ENCODE results near the gene CBL.
"Not testable (repeated sequence)": the region's sequence is repeated elsewhere in the genome, so short reads cannot be mapped to it uniquely, and the experiment has no call there.

Gene CBL

DNA sequence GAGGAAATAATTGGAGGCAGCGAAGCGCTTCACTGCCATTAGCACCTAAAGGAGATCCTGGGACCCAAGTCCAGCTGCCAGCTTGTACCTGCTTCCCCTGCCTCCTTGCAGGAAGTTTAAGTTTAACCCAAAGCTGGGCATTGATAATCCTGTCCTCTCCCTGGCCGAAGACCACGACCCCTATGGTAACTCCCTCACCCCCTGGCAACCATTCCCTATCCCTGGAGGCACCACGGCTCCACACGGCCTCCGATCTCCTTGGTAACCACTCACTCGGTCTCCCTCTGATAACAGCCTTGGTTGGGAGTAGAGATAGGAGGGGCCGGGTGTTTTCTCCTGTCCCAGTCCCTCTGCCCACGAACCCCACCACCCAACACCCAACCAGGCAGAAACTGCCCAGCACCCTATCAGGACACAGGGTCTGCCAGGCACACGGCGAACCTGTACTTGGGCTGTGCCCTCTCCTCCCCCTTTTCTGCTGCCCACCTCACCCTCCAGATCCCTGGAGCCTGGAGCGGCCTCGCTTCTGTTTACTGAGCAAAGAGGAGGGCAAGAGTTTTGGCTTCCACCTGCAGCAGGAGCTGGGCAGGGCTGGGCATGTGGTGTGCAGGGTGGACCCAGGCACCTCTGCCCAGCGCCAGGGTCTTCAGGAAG, 20.0 kb upstream of the CBL start:
- no peak for DNase-seq

DNA sequence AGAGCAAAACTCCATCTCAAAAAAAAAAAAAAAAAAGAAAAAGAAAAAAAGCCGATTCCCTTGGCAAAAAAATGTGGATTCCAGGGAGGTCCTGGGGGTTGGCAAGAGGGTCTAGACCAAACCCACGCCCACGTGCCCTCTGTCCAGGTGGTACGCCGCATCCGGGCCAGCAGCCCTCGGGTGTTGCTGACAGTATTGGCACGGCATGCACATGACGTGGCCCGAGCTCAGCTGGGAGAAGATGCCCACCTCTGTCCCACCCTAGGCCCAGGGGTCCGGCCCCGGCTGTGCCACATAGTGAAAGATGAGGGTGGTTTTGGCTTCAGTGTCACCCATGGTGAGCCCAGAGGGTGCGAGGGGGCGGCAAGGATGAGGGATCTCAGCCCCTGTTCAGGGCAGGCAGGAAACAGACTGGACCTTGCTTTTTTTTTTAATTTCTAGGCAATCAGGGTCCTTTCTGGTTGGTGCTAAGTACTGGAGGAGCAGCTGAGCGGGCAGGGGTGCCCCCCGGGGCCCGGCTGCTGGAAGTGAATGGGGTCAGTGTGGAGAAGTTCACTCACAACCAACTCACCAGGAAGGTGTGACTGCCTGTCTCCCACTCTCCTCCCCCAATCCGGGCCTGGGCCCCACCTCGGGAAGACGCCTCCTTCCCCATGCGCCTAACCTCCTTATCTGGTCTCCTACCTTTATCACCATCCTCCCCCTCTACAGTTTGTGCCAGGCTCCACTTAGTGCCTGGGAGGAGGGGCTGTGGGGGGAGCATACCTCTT, 18.8 kb upstream of the CBL start:
- DNase-seq: no peak

DNA sequence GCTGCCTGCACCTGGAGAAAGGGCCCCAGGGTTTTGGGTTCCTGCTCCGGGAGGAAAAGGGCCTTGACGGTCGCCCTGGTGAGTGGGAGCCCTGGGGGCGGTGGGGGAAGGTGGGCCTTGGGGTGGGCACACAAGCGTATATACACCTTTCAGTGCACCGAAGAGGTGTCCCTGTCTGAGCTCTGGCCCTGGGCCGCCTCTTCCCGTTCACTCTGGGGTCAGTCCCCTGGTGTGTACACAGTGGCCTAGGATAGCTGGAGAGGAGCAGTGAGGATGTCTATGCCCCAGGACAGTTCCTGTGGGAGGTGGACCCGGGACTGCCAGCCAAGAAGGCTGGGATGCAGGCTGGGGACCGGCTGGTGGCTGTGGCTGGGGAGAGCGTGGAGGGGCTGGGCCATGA, 18.1 kb upstream of the CBL start:
- no peak for DNase-seq

DNA sequence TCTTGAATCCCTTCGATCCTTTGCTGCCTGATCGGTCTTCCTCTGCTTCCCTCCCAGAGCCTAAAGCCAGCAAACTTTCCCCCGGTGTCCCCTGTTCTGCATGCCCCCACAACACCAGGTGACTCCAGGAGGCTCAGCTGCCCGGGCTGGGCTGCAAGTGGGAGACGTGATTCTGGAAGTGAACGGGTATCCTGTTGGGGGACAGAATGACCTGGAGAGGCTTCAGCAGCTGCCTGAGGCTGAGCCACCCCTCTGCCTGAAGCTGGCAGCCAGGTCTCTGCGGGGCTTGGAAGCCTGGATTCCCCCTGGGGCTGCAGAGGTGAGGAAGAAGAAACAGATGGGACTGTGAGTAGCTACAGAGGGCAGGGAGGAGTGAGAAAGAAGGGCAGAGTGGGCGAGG, 17.3 kb upstream of the CBL start:
- no peak for DNase-seq

DNA sequence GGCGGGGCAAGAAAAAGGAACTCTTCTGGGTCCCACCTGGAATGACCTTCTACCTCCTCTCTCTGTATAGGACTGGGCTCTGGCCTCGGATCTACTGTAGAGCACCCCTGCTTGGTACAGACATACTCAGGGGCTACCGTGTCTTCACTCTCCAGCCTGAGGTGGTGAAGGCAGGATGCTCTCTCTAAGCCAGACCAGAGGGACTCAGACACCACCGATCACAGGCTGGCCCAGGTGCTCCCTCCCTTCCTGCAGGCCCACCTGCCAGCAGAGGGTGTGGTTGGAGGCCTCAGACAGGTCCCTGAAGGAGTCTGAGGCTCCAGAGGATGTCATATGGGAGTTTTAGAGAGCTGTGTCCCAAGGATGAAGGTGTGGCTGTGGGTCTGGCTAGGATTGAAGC, 16.7 kb upstream of the CBL start:
- DNase-seq: no peak

DNA sequence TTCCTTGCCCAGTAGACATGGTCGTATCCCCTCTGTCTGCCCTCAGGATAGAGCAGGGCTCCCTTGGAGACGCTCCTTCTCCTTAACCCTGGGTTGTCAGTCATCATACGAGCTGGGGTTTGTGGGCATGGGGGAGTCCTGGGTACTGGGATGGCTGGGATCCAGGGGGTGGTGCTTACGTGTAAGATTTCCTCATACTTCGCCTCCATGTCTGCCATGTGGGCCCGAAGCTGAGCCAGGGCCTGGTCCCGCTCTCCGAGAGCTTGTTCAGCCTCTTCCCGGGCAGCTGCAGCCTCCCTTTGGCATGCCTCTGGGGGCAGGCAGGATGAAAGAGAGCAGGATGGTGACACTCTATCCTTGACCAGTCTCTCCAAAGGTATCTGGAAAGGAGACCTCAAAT, 15.6 kb upstream of the CBL start:
- DNase-seq: no peak

DNA sequence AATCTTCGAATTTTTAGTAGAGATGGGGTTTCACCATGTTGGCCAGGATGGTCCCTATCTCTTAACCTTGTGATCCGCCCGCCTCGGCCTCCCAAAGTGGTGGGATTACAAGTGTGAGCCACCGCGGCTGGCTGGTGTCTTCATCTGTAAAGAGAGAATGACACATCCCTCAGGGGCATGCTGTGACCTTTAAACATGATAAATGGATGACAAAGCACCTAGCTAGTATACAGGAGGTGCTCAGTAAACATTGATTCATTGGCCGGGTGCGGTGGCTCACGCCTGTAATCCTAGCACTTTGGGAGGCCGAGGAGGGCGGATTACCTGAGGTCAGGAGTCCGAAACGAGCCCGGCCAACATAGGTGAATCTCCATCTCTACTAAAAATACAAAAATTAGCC, 14.9 kb upstream of the CBL start:
- DNase-seq: peak; percentile 20

DNA sequence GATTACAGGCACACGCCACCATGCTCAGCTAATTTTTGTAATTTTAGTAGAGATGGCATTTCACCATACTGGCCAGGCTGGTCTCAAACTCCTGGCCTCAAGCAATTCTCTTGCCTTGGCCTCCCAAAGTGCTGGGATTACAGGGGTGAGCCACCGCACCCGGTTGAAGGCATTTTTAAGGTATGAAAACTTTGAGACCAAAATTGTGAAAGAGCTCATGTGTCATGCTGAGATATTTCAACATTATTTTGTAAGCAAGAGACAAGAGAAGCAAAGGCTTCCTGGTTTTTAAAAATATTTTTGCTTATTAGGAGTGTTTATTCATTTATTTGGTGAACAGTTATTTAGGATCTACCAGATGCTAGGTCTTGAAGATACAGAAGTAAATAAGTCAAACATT, 14.0 kb upstream of the CBL start:
- DNase-seq: no peak

DNA sequence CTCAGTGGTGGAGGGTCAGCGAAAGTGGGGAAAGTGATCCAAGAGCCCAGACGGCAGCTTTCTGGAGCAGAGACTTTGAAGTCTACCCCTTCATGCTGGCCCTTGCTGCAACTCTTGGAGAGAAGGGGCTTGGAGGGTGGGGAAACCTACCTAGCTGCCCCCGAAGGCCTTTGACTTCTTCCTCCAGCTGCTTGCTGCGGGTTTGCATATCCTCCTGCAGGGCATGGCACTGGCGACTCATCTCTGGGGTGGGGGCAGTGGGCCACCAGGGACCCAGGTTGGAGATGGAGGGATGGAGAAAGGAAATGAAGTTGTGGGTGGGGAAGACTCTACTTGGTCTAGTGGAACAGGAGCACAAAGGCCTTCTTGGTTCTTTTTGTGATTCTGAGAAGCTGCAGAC, 13.1 kb upstream of the CBL start:
- DNase-seq: no peak

DNA sequence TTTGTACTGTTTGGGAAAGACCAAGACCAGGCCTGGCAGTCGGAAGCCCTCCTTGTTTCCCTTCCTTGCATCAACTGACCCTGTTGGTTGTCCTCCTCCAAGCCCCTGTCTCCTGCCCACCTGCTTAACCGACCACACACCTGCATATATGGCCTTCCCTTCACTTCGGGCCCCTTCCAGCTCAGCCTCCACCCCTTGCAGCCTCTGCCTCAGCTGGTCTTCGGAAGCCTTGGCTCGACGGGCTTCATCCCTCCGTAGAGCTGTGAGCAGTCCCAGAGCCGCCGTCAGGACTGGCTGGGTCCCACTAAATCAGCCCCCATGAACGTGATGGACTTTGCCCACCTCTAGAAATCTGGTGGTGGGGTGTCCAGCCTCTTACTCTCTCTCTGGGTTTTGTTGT, 12.5 kb upstream of the CBL start:
- DNase-seq: no peak

DNA sequence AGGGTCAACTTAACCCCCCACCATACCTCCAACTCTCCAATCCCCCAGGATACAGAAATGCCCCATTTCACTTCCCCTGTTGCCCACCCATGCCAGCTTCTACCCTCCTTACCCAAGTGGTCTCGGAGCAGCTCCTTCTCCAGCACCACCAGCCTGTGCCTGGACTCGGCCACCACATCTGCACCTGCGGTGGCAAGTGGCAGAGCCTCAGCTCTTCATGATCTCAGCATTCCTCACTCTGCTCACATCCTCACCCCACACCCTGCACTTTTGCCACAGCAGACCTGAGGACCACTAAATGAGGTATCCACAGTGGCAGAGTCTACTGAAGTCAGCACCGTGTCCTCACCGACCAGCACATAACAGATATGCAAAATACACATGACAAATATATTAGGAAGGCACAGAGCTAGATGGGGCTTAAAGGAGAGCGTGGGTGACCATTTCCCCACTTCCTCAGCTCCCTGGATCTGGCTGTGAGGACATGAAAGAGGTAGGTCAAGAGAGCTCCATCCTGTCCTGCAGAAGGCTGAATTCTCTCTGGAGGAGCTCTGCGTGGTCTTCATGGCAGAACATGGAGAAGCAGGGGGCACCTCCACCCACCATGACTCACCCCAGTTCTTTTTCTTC, 11.2 kb upstream of the CBL start:
- DNase-seq: no peak

DNA sequence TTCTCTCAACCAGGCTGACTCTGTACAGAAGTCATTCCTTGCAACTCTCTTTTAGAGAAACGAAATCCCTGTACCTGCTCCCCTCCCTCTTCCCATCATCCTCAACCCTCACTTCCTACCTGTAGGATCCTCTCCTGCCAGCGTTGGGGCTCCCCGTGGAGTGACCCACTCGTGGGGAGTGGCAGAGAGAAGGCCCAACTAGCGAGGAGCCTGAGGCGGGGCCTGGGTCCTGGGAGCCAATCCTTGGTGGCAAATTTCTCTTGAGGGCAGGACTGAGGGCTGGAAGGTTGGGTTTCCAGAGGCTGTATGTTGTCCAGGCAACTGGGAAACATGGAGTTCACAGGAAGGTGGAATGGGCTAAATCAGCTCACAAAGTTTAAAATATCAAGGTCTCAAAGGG, 10.5 kb upstream of the CBL start:
- peak; percentile 60 for DNase-seq

DNA sequence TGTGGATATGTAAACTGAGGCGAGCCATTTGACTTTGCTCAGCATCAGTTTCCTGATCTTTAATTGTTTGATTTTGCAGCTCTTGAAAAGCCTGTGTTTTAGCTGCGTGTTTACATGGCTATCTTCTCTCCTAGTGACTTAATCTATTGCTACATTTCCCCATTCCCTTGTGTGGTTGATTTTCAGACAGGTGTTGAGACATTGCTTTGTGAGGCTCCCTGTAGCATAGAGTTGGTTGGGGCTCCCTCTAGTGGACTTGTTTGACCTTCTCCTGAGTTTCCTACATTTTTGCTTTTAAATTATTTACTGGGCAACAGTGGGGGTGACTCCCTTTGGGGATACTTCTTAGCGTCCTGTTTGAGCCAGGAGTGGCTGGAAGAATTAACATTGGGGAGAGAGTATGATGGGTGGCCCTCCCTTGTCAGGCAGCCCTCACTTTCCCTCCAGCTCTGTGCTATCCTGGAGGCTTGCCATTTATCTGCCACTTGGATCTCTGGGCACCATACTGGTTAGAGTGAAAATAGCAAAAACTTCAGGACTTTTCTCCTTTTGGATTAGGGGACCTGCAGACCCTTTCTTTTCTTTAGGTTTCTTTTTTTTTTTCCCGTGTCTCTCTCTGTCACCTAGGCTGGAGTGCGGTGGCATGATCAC, 9.2 kb upstream of the CBL start:
- peak; percentile 93 for DNase-seq

DNA sequence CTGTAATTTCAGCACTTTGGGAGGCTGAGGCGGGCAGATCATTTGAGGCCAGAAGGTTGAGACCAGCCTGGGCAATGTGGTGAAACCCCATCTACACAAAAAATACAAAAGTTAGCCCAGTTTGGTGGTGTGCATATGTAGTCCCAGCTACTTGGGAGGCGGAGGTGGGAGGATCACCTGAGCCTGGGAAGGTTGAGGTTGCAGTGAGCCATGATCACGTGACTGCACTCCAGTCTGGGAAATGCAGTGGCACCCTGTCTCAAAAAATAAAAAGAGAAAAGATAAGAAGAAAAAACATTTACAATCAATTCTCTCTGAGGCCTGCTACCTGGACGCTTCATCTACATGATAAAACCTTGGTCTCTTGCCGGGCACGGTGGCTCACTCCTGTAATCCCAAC, 7.2 kb upstream of the CBL start:
- no peak for DNase-seq

DNA sequence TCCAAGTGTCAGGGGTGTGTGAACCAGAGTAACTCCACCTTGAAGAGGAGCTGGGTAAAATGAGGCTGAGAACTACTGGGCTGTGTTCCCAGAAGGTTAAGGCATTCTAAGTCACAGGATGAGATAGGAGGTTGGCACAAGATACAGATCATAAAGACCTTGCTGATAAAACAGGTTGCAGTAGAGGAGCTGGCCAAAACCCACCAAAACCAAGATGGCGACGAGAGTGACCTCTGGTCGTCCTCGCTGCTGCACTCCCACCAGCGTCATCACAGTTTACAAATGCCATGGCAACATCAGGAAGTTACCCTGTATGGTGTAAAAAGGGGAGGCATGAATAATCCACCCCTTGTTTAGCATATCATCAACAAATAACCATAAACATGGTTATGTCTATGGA, 4.9 kb upstream of the CBL start:
- DNase-seq: not testable (repeated sequence)

DNA sequence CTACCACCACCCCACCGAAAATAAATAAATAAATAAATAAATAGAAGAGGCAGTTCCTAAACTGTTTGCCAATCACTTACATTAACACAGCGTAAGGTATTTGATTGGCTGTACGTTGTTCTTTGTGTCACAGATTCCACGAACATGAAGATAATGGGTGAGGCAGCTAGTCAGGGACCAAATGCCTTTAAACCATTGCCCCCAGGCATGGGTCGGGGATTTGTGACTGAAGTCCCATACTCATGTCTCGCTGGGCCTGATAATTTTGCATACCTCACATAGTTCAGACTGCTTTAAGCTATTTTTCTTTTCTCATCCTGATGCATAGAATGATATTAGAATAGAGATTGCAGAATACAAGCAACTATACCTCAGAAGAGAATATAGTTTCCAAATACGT, 3.6 kb upstream of the CBL start:
- no peak for DNase-seq

DNA sequence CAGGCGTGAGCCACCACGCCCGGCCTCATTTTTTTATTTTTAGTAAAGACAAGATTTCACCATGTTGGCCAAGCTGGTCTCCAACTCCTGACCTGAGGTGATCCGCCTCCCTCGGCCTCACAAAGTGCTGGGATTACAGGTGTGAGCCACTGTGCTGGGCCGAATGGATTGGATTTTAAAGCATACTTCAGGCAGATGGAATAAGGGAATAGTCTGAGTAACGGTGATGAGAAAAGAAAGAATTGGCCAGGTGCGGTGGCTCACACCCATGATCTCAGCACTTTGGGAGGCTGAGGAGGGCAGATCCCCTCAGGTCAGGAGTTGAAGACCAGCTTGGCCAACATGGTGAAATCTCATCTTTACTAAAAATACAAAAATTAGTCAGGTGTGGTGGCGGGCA, 2.1 kb upstream of the CBL start:
- no peak for DNase-seq

DNA sequence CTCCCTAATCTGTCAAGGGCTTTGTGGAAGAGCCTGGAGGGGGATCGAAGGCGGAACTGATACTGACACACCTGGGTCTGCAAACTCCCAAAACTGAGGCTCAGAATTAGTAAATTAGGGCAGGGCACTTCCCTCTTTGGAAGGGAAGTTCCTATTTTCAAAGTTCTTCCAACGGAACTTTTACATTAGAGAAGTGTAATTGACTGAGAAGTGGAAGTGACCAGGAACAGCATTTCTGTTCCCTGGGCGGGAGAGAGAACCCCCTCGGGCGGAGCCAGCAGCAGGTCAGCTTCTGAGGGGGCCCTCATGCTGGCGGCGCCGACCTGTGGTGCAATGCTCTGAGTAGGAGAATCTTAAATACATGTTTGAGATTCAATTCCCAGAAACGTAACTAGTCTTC, 1.1 kb upstream of the CBL start:
- DNase-seq: no peak

DNA sequence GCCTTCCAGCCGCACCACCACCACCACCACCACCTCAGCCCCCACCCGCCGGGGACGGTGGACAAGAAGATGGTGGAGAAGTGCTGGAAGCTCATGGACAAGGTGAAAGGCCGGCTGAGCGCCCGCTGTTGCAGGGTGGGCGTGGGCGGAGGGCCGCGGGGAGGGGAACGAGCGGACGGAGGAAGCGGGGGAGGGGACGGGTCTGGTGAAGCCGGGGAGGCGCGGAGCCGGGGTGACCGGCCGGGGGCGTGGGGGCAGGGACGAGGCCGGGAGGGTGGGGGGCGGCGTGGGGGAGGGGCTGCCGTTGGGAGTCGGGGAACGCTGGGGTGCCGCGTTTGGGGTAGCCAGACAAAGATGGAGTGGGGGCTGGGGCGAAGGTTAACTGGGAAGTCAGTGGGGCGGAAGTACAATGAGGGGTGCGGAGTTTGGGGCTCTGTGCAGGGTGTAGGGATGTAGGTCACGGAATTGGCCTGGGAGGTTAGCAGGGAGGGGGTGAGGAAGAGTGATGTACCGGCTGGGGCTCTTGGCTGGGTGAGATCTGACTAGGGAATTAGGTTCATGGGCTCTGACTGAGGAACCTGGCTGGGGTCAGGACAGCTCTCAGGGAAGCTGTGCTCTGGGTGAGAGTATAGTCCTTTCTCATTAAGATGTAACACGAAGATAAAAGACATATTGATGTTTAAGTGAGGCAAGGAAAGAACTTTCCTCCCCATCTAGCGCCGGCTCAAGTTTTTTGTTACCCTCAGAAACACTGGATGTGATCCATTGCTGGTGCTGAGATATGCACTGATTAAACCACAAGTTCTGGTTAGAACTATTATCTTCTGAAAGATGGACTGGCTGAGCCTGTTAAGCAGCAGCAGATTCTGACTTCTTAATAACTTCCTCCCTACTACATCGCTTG, 624 bp downstream of the CBL start:
- DNase-seq: peak; percentile 72

DNA sequence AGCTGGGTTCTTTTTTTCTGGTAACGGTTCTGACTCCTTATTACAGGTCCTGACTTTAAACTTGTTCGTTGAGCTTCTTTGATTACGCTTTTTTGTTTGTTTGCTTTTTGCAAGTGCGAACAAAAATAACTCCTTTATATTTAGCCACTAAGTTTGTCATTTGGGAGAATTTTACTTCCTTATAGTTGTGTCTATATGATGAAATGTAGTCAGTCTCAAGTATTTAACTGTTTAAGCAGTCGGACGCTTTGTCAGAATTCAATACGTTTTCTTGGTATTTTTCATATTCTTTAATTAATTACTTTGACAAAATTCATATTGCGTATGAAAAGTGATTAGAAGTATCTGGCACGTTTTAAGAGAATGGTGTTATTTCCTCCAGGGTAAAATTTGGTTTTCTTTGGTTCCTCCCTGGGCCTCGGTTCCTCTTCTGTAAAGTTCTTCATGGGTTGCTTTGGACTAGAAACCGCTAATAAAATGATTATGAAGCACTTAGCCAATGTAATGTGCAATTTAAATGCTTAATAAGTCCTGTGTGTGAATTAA, 1.3 kb downstream of the CBL start:
- no peak for DNase-seq

DNA sequence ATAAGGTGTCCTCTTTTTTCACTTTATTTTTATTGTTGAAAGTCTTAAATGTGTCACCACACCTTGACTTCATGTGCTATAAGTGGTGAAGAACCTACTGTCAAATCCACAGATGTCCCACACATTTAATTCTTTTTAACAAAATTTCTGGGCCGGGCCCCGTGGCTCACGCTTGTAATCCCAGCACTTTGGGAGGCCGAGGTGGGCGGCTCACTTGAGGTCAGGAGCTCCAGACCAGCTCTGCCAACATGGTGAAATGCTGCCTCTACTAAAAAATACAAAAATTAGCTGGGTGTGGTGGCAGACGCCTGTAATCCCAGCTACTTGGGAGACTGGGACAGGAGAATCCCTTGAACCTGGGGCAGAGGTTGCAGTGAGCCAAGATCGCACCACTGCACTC, 3.0 kb downstream of the CBL start:
- no peak for DNase-seq

DNA sequence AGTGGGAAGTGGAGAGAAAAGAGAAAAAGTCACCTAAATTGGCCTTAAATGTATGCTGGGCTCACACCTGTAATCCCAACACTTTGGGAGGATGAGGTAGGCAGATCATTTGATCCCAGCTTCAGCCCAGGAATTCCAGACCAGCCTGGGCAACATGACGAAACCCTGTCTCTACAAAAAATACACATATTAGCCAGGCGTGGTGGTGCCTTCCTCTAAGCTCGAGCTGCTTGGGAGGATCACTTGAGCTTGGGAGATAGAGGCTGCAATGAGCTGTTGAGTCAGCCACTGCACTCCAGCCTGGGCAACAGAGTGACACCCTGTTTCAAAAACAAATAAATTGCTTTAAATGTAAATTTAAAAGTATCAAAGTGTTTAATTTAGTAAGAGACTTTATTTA, 3.9 kb downstream of the CBL start:
- DNase-seq: no peak

All from DMS53 (cell line).